Activated B cell treated with CpG ODN at 0.5 μM for 24 hours (primary cell): ENCODE measurements around the gene HAPSTR1. TPM values are rescaled to one million over a fixed set of nuclear protein-coding genes. Genes with fewer than 3 reads are reported as not detected.
A peak's percentile ranks its signal among the peaks of the same experiment; 100 is the strongest.

ENCODE experiments used
- ATAC-seq: fragments of 200-7000 bp; cut with Tn5 transposase; one replicate; pipeline ENCODE4 v1.10.0; 2021; ENCODE audit warnings: low read depth, mild to moderate bottlenecking, moderate library complexity
- CTCF ChIA-PET: fragments of 350-600 bp; sonication (Branson Sonifier 250); formaldehyde crosslinking; loops from one replicate; lab custom pipeline; 2021; ENCODE audit warnings: antibody characterized with exemption; lab: Charles Lee
- POLR2A ChIA-PET: fragments of 350-600 bp; sonication (Branson Sonifier 250); formaldehyde crosslinking; loops from one replicate; lab custom pipeline; 2021; ENCODE audit warnings: antibody characterized with exemption; lab: Charles Lee
- DNase-seq: peaks from one replicate; pipeline ENCODE4 v3.0.0; 2022
- H3K27ac Mint-ChIP-seq: one replicate; pipeline ENCODE4 v1.8.0; 2020; ENCODE audit warnings: mixed read lengths
- H3K27me3 Mint-ChIP-seq: one replicate; pipeline ENCODE4 v1.8.0; 2021; ENCODE audit warnings: mixed read lengths
- H3K36me3 Mint-ChIP-seq: one replicate; pipeline ENCODE4 v1.8.0; 2021; ENCODE audit warnings: low read depth, mixed read lengths
- H3K4me1 Mint-ChIP-seq: one replicate; pipeline ENCODE4 v1.8.0; 2021; ENCODE audit warnings: mixed read lengths
- H3K4me3 Mint-ChIP-seq: one replicate; pipeline ENCODE4 v1.8.0; 2020; ENCODE audit warnings: mild to moderate bottlenecking, mixed read lengths
- H3K9me3 Mint-ChIP-seq: one replicate; pipeline ENCODE4 v1.8.0; 2020; ENCODE audit warnings: mixed read lengths
- CTCF ChIP-seq: fragments of 200-600 bp; IDR thresholded peaks from one replicate; pipeline ENCODE4 v1.8.0; 2022; ENCODE audit warnings: antibody characterized with exemption, mild to moderate bottlenecking
- intact Hi-C: fragments of 100-400 bp; cut with micrococcal nuclease; formaldehyde crosslinking; loops from one replicate; pipeline ENCODE4 v1.15.1; 2024
- total RNA-seq: library from RNA; stranded (reverse); gene quantifications from 2 replicates; pipeline ENCODE4 v1.2.3, GENCODE V29; 2022

The HAPSTR1 gene
- total RNA-seq, 1 donor from 2014 or later: 85.6 TPM

GRCh38 chr16:9091867-9092281 is 430 bp downstream of the HAPSTR1 start:
- no peaks in the 10 kb centered on the region for H3K9me3 Mint-ChIP-seq
- POLR2A ChIA-PET: interaction anchor here (0.8 to 4.5 kb wide), 26 partner anchors 9 to 1799 kb away, joined by 3 to 145 read pairs (median 8); partner anchors contain the start of genes CARHSP1, PMM2, TMEM186 and USP7
- ATAC-seq: peak; percentile 2
- H3K27ac Mint-ChIP-seq: peak overlapping the region; percentile 56
- no peak for TF ChIP-seq CTCF
- H3K4me1 Mint-ChIP-seq: peaks cover 55% of the 10 kb centered on the region
- peaks cover 37% of the 10 kb centered on the region for H3K36me3 Mint-ChIP-seq
- peak; percentile 60 for DNase-seq
- no peaks in the 10 kb centered on the region for H3K27me3 Mint-ChIP-seq
- CTCF ChIA-PET: interaction anchor here (1.2 to 1.3 kb wide), 2 partner anchors 43 to 200 kb away, joined by 3 to 7 read pairs; no protein-coding TSS in a partner anchor
- peak overlapping the region; percentile 88 for H3K4me3 Mint-ChIP-seq
- intact Hi-C loops: loop anchor here (1.0 to 5.0 kb wide), 10 partner anchors 13 to 1780 kb away; partner anchors contain the start of genes PMM2 and TMEM186

- Mint-ChIP-seq H3K36me3 (peaks cover 38% of the 10 kb centered on the region), H3K27ac (peak overlapping the region; percentile 98), H3K4me3 (peak overlapping the region; percentile 99), H3K27me3 (no peaks in the 10 kb centered on the region), H3K9me3 (no peaks in the 10 kb centered on the region), H3K4me1 (peaks cover 58% of the 10 kb centered on the region)
- TF ChIP-seq CTCF: no peak
- intact Hi-C loops: loop anchor here (5.0 kb wide), 2 partner anchors 1645 to 1780 kb away; no protein-coding TSS in a partner anchor
- DNase-seq: peak; percentile 65
- ChIA-PET POLR2A (interaction anchor here (0.6 to 4.5 kb wide), 23 partner anchors 9 to 1799 kb away, joined by 3 to 145 read pairs (median 7); partner anchors contain the start of genes CARHSP1, PMM2, TMEM186 and USP7), CTCF (interaction anchor here (1.2 kb wide), 1 partner anchor 42 kb away, joined by 3 read pairs; no protein-coding TSS in a partner anchor)
- peak; percentile 1 for ATAC-seq
Measured at GRCh38 chr16:9092282-9092977, 986 bp downstream of the HAPSTR1 start.

- no peak for TF ChIP-seq CTCF
- Mint-ChIP-seq H3K27me3 (no peaks in the 10 kb centered on the region), H3K4me1 (peaks cover 64% of the 10 kb centered on the region), H3K36me3 (peaks cover 44% of the 10 kb centered on the region), H3K27ac (peak overlapping the region; percentile 98), H3K9me3 (no peaks in the 10 kb centered on the region), H3K4me3 (peak overlapping the region; percentile 99)
- CTCF ChIA-PET: no interaction called here
- DNase-seq (peak; percentile 32), ATAC-seq (no peak)
- intact Hi-C loops: loop anchor here (5.0 kb wide), 2 partner anchors 1644 to 1779 kb away; no protein-coding TSS in a partner anchor
- POLR2A ChIA-PET: interaction anchor here (0.5 to 4.5 kb wide), 16 partner anchors 8 to 1717 kb away, joined by 3 to 145 read pairs (median 10); partner anchors contain the start of genes CARHSP1 and USP7
Measured at GRCh38 chr16:9092978-9093344, 1.5 kb downstream of the HAPSTR1 start.

- peaks cover 69% of the 10 kb centered on the region for H3K4me1 Mint-ChIP-seq
- DNase-seq (no peak), ATAC-seq (no peak)
- no peaks in the 10 kb centered on the region for H3K27me3 Mint-ChIP-seq
- H3K36me3 Mint-ChIP-seq: peaks cover 51% of the 10 kb centered on the region
- peak overlapping the region; percentile 99 for H3K4me3 Mint-ChIP-seq
- peak overlapping the region; percentile 98 for H3K27ac Mint-ChIP-seq
- ChIA-PET CTCF (no interaction called here), POLR2A (interaction anchor here (2.0 to 4.5 kb wide), 5 partner anchors 7 to 226 kb away, joined by 6 to 145 read pairs (median 39); partner anchors contain the start of gene CARHSP1)
- intact Hi-C loops: loop anchor here (5.0 kb wide), 2 partner anchors 1643 to 1778 kb away; no protein-coding TSS in a partner anchor
- TF ChIP-seq CTCF: no peak
- no peaks in the 10 kb centered on the region for H3K9me3 Mint-ChIP-seq
Measured at GRCh38 chr16:9094011-9094846, 2.8 kb downstream of the HAPSTR1 start.
